Gastroesophageal sphincter (tissue), 3 donors: ENCODE data around the gene RBBP4.

Experiments used
- CTCF ChIP-seq, 4 experiments: fragments of 200-600 bp in 2 of 4; fragments of 450-650 bp in 2 of 4; sonication (generic) in 1 of 4; IDR thresholded peaks; one replicate each; pipeline ENCODE4 v1.5.1; 2017 to 2019; ENCODE audit warnings: antibody characterized with exemption in 4 of 4, mild to moderate bottlenecking in 2 of 4, moderate library complexity in 2 of 4
- EP300 ChIP-seq: sonication (generic); formaldehyde crosslinking; IDR thresholded peaks from one replicate; pipeline ENCODE4 v1.6.1; 2017; ENCODE audit warnings: antibody characterized with exemption, mild to moderate bottlenecking
- POLR2A ChIP-seq, 2 donors: fragments of 450-650 bp; IDR thresholded peaks; one replicate each; pipeline ENCODE4 v1.6.1; 2017; ENCODE audit warnings: antibody characterized with exemption in 2 of 2, mild to moderate bottlenecking in 2 of 2, moderate library complexity in 1 of 2
- POLR2AphosphoS5 ChIP-seq: sonication (generic); formaldehyde crosslinking; IDR thresholded peaks from one replicate; pipeline ENCODE4 v1.6.1; 2017; ENCODE audit warnings: antibody characterized with exemption

DNA sequence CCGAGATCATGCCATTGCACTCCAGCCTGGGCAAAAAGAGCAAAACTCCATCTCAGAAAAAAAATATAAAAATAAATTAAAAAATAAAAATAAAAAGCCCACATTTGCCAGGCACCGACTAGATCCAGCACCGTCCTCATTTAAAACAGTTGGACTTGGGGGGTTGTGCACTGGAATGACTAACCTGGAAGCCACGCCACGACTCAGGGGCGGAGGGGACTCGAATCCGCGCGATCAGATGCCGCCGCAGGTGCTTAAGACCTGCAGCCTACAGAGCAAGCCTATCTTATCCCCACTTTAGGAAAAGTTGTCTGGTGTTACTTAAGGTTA is 39.2 kb upstream of the RBBP4 start:
- TF ChIP-seq CTCF (IDR thresholded peaks at IDR 0.05) (no peak), POLR2A (IDR thresholded peaks at IDR 0.05) (no peak), EP300 (no peak), POLR2AphosphoS5 (no peak)
